ENCODE results near the gene PPRC1.
"Not testable (repeated sequence)": the region's sequence is repeated elsewhere in the genome, so short reads cannot be mapped to it uniquely, and the experiment has no call there.

Gene PPRC1

DNA sequence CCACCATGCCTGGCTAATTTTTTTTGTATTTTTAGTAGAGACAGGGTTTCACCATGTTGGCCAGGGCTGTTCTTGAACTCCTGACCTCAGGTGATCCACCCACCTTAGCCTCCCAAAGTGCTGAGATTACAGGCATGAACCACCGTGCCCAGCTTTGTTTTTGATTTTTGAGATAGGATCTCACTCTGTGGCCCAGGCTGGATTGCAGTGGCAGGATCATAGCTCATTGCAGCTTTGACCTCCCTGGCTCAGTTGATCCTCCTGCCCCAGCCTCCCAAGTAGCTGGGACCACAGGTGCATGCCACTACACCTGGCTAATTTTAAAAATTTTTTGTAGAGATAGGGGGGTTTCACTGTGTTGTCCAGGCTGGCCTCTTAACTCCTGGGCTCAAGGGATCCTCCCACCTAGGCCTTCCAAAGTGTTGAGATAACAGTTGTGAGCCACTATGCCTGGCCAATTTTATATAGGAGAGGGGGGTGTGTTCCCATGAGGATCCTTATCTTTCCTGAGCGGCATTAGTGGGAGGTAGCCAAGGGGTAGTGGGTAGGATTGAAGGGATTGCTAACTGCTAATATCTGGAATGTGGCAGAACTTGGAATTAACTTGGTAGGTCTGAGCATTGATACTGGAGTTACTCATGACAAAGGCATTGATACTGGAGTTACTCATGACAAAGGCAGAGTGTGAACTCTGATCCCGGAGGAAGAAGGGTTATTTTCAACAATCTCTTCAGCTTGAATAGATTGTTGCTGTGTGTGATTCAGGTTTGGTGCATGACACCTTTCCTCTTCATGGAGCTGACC, 18.3 kb downstream of the PPRC1 start:
- DNase-seq: no peak

DNA sequence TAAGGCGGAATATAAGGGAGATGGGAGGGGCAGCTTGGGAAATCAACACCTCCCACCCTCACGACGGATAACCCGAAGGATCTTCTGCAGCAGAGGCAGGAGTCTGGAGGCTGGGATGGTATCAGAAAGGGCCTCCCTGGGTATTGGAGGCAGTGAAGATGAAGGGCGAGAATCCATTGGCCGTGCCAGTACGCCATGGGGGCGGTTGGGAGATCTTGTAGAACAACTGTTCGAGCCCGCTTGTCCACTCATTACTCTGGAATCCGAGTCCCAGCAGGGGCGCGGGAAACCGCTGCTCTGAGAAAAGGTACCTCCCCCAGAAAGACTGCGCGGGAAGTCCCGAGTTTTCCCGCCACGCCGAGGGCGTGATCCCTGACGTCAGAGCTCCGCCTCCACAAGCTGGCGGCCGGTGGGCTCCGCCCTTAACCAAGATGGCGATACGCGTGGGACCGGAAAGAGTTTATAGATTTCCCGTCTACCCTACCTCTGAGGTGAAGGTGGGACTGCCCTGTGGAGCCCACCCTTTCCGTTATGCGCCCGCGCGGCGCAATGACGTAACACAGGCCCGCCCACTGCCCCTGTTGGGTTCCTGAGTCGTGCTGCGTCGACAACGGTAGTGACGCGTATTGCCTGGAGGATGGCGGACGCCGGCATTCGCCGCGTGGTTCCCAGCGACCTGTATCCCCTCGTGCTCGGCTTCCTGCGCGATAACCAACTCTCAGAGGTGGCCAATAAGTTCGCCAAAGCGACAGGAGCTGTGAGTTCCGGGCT, 19.1 kb downstream of the PPRC1 start, which contains the start of gene NOLC1:
TSS of gene NOLC1 (plus strand) at position 616 of the 771 bp plus-strand sequence. CDS start at position 638, 22 bp downstream.
- peak; percentile 98 for DNase-seq

DNA sequence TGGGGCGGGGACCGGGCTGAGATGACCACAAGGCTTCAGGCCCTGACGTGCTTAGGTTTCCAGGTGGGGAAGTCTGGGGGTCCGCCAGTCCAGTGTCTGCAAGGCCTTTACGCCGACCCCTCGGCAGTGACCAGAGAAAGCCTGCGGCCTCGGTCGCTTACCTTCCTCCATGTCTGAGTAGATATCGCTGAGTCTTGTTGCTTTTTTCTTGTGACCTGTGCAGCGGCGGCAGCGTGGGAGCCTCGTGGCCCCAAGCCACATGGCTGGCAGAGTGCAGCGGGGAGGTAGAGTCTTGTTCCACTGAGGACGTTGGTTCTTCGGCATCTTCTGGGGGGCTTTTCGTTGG, 19.7 kb downstream of the PPRC1 start:
- peak; percentile 52 for DNase-seq

DNA sequence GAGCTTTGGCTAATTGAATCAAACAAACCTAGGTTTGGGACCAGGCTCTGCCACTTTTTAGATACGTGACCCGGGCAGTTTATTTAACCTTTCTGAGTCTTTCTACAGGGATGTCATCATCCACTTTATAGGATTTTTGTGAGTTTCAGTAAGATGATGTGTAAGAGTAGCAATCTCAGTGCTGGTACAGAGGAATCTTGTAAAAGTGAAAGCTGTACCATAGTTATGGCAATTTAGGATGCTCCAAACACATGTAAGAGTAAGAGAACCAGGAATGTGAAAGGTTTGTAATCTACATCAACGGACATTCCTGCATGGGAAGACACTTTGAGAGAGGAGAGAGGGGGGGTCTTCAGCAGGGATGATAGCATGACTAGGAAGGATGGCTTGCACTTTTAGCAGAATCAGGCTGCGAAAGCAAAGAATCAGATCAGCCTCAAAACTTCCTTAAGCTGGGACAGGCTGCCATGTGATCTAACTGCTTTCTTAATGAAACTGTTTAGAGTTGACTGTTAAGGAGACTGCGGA, 20.3 kb downstream of the PPRC1 start:
- no peak for DNase-seq

DNA sequence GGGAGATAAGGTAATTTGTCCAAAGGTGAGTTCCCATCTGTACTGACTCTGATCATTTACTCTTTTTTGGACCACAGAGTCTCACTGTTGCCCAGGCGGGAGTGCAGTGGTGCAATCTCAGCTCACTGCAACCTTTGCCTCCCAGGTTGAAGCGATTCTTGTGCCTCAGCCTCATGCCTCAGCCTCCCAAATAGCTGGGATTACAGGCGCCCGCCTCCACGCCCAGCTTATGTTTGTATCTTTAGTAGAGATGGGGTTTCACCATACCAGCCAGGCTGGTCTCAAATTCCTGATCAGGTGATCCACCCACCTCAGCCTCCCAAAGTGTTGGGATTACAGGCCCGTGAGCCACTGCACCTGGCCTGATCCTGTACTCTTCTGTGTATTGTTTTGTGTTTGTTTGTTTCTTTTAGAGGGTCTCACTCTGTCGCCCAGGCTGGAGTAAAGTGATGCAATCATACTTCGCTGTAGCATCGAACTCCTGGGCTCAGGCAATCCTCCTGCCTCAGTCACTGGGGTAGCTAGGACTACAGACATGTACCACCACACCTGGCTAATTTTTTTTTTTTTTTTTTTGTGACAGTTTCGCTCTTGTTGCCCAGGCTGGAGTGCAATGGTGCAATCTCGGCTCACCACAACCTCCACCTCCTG, 21.8 kb downstream of the PPRC1 start:
- no peak for DNase-seq

DNA sequence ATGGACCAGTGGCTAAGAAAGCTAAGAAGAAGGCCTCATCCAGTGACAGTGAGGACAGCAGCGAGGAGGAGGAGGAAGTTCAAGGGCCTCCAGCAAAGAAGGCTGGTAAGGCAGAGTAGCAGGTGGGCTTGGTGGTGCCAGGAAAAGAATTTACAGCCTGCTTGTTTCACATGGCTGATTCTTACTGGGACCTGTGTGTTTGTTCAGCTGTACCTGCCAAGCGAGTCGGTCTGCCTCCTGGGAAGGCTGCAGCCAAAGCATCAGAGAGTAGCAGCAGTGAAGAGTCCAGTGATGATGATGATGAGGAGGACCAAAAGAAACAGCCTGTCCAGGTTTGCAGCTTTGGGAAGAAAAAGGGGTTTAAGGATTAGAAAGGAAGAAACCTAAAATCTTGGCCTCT, 24.4 kb downstream of the PPRC1 start:
- peak; percentile 23 for DNase-seq

DNA sequence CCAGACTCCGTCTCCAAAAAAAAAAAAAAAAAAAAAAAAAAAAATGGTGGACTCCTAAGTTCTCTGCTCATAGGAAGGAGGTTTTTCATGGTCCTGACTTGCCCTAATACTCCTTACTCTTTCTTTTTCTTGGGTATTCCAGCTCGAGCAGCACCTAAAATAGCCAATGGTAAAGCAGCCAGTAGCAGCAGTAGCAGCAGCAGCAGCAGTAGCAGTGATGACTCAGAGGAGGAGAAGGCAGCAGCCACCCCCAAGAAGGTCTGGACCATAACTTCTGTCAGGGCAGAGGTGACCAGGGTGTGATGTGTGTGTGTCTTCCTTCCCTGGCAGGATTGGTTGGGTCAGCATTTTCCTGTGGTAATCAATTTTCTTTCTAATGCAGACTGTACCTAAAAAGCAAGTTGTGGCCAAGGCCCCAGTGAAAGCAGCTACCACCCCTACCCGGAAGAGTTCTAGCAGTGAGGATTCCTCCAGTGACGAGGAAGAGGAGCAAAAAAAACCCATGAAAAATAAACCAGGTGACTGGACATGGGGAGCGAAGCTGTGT, 26.3 kb downstream of the PPRC1 start:
- DNase-seq: no peak

DNA sequence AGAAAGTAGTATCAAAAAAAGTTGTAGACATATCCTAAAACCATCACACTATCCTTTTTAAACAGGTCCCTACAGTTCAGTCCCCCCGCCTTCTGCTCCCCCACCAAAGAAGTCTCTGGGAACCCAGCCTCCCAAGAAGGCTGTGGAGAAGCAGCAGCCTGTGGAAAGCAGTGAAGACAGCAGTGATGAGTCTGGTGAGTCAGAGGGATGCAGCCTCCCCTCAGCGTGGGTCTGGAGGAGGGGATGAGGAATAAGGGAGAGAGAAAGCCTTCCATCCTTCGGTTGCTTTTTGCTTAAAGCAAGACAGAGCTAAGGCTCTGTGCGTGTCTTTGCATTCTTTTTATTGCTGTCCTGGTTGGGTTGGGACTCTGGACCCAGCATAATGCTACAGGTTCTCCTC, 27.0 kb downstream of the PPRC1 start:
- DNase-seq: no peak

DNA sequence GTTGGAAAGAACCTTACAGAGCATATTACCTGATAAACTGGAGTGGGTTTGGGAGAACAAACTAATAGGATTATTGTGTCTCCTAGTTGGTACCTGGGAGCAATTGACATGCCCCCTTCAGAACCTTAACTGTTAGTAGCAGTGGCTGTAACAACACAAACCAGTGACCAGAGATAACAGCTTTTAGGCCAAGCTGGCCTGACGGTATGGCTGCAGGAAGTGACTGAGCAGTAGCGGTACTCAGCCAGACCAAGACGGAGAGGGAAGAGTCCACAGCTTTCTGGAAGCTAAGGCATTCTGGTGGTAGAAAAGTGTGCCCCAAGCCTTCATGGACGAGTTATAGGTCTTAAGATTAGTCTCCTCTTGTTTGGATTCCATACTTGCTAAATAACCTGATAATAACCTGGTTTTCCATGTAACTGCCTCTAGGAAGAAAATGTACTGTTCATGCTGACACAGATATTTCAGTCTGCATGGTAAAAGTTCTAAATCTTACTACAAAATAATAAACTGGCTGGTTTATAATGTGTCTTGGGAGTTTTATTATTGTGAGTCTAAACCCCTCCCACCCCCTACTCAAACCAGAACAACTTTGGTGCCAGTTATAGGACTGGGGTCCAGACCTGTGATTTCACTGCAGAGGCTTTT, 30.6 kb downstream of the PPRC1 start:
- DNase-seq: no peak

DNA sequence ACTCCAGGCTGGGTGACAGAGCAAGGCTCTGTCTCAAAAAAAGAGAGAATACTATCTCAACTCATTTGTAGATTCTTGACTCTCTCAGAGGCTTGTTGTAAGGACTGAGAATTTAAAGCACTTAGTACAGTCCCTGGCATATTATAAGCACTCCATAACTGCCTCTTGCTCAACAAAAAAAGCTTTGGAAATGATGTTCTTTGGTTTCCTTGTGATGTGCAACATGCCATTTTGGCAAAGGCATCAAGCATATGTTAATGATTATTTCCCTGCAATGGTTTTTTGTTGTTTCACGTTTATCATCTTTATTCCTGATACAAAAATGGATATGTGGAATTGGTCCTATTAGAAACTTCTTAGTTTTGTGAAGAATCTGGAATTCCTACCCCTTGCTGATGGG, 35.0 kb downstream of the PPRC1 start:
- DNase-seq: no peak

DNA sequence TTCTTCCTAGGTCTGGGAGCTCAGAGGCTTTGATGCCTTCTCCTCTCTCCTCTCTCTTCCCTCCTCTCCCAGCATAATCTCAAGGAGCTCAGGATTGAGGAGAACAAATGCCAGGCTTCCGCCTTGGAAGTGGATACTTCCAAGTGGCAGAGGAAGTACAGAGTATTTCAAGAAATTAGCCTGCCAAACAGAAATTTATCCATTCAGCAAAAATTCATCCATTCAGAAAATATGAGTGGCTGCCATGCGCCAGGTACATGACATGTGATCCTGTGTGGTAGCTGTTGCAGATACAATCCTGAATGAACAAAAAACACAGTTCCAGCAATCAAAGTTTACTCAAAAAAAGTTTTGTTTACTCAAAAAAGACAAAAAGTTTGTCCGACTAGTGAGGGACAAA, 37.8 kb downstream of the PPRC1 start:
- DNase-seq: no peak

DNA sequence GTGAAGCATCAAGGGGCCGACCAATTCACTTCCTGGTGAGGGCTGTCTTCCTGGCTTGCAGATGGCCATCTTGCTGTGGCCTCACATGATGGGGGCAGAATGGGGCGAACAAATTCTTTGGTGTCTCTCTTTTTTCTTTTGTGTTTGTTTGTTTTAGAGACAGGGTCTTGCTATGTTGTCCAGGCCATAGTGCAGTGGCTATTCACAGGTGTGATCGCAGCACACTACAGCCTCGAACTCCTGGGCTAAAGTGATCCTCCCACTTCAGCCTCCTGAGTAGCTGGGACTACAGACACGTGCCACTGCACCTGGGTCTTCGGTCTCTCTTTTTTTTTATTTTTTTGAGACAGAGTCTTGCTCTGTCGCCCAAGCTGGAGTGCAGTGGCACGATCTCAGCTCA, 39.4 kb downstream of the PPRC1 start:
- no peak for DNase-seq

DNA sequence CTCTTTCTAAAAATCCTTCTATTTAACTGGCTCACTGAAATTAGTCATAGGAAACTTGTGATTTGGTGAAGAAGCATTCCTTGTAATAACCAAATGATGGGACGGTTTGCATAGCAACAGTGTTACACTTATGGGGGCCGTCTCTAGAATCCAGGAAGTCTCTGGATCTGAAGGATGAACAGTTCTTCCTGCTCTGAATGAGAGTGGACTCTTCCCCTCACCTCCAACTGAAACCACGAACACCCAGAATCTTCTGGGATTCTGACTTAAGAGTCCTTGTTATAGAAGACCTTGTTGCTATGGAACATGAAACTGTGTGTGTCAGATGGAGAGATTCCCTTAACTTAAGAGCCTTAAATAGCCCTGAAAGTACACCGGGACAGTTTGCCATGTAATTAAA, 42.6 kb downstream of the PPRC1 start:
- DNase-seq: no peak

DNA sequence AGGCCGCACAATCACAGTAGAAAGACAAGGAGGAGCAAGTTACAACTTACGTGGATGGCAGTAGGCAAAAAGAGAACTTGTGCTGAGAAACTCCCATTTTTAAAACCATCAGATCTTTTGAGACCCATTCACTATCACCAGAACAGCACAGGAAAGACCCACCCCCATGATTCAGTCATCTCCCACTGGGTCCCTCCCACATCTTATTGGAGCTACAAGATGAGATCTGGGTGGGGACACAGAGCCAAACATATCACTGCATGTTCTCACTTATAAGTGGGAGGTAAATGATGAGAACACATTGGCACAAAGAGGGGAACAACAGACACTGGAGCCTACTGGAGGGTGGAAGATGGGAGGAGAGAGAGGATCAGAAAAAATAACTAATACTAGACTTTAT, 51.8 kb downstream of the PPRC1 start:
- no peak for DNase-seq

DNA sequence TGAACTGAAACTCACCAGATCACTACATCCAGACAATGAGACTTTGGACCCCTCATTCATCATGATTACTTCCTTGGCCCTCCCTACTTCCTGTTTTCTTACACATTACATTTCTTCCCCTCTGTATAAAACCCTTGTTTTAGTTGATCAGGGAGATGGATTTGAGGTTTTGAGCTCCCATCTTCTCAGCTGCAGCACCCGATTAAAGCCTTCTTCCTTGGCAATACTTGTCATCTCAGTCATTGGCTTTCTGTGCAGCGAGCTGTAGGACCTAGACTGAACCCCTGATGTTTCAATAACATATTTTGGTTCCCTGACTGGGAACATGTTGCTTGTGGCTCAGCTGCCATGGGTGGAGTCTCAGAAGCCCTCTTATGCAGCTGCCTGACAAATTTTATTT, 52.4 kb downstream of the PPRC1 start:
- DNase-seq: no peak

DNA sequence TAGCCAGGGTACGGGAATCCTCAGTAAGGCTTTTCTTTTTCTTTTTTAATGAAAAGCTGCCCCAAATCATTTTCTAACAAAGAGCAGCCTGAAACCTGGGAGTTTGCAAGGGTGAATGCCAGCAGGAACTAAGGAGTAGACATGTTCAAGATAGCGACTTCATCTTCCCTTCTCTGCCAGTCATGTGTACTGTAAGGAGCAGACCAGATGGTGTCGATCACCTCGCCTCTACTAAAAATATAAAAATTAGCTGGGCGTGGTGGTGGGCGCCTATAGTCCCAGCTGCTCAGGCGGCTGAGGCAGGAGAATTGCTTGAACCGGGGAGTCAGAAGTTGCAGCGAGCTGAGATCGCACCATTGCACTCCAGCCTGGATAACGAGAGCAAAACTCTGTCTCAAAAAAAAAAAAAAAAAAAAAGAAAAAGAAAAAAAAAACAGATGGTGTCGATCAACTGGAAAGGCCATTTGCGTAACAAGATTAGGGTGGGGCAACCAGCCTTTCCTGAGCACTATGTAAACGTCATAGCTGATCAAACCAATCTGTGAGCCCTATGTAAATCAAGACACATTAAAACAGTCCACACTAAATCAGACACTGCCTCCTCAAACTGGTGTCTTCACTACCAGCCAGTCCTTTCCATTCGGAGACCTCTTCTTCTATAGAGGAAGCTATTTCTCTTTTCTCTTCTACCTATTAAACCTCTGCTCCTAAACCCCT, 53.1 kb downstream of the PPRC1 start:
- DNase-seq: peak; percentile 1

DNA sequence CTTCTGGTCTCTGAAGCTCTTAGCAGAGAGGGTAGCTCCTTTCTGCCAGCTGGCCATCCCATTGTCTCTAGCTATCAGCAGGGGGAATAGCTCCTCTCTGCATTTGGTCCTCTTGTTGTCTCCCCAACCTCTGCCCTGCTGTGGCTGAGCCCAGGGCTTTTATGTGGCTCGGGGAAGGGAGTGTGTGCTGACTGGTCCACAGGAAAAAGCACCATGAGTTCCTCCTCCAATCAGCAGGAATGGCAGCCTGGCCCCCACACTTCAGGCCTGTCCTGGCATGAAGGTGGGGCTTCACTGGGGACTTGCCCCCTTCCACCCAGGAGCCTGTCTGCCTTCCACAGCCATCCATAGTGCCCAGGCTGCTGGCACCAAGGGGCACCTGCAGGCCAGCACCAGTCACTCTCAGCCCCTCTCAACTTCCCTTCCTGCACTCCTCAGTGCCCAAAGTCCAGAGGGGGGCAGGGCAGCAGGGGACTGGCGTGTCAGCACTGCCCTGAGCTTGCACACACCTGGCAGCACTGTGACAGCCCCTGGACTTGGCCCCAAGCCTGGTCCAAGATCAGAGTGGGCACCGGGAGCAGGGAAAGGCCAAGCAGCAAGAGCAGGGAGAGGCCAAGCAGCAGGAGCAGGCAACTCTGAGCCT, 55.6 kb downstream of the PPRC1 start:
- DNase-seq: no peak

DNA sequence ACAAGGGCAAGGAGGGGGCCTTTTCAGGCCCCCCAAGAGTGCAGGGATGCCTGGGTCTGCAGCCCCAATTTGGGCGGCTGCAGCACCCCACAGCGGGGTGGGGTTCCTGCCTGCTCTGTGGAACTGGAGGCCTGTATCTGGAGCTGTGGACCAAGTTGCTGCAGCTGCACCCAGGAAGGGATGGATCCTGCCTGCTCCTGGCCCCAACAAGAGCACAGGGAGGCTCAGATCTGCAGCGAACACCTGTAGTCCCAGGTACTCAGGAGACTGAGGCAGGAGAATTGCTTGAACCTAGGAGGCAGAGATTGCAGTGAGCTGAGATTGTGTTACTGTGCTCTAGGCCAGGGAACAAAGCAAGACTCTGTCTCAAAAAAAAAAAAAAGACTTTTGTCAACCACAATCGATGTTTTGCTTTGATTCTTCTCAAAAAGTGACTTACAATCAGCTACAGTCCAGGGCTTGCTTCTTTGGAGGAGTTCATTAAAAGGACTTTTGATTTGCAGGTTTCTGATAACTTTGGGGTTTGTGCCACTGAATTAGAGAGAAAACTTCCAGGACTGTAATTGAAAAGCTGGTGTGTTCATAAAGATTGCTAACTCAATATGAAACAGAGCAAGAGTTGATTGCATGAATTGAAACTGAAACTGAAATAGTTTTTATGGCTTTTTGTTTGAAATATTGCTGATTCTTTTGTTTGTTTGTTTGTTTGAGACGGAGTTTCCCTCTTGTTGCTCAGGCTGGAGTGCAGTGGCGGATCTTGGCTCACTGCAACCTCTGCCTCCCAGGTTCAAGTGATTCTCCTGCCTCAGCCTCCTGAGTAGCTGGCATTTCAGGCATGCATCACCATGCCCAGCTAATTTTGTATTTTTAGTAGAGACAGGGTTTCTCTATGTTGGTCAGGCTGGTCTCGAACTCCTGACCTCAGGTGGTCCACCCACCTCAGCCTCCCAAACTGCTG, 56.4 kb downstream of the PPRC1 start:
- not testable (repeated sequence) for DNase-seq

DNA sequence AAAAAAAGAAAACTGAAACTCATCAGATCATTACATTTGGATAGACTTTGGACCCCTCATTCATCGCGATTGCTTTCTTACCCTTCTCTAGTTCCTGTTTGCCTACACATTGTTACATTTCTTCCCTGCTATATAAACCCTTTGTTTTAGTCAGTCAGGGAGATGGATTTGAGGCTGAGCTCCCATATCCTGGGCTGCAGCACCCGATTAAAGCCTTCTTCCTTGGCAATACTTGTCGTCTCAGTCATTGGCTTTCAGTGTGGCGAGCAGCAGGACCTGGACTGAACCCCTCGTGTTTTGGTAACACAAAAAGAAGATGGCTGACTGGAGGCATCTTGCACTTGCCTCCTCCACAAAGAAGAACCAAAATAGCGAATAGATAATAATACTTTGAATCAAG, 59.1 kb downstream of the PPRC1 start:
- no peak for DNase-seq

DNA sequence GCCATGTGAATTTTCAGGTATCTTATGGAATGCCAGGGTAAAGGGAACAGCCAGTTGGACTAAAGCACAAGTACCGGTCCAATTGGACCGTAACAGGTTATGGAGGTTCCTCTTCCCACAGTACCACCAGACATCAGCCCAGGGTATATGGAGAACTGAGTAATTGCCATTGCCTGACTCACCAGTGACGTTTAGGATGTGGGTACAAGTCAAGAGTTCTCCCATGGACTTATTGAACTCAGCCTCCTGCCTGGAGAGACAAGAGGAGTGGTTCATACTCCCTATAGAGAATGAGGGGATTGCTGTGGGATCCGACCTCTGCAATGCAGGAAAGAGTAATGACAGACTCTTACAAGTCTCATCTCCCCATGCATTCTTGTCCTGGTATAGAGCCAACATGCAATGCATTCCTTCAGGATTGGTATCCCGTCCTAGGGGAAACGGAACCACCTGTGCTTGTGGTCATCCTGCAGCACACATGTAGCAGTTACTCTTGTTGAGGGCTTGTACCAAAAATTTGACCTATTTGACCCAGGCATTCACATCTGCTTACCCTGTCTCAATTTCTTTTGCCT, 62.5 kb downstream of the PPRC1 start:
- DNase-seq: no peak
